ENCODE data around the gene OSBPL5. TPM values are rescaled to one million over a fixed set of nuclear protein-coding genes. Genes with fewer than 3 reads are reported as not detected.

The OSBPL5 gene
- total RNA-seq, 2 experiments from 2014 or later: 10.1 to 11.0 TPM

- DNase-seq (no peak), ATAC-seq (no peak)
- ChIA-PET POLR2A (no interaction called here), CTCF (no interaction called here)
- Mint-ChIP-seq H3K4me1 (ENCODE audit: low read depth) (no peaks in the 10 kb centered on the region), H3K9me3 (ENCODE audit: insufficient read depth) (no peaks in the 10 kb centered on the region), H3K27ac (no peak overlapping the region), H3K27me3 (ENCODE audit: low read depth) (no peaks in the 10 kb centered on the region), H3K4me3 (no peak overlapping the region), H3K36me3 (ENCODE audit: low read depth) (no peaks in the 10 kb centered on the region)
These were observed 31.3 kb upstream of the OSBPL5 start for GRCh38 chr11:3196161-3197043.

- ATAC-seq: no peak
- POLR2A ChIA-PET: no interaction called here
These were observed 30.4 kb upstream of the OSBPL5 start for GRCh38 chr11:3195251-3196160.

GRCh38 chr11:3194016-3194816 lies 29.1 kb upstream of the OSBPL5 start:
- Mint-ChIP-seq H3K9me3 (ENCODE audit: insufficient read depth) (no peaks in the 10 kb centered on the region), H3K4me1 (ENCODE audit: low read depth) (no peaks in the 10 kb centered on the region), H3K27me3 (ENCODE audit: low read depth) (no peaks in the 10 kb centered on the region), H3K27ac (no peak overlapping the region), H3K36me3 (ENCODE audit: low read depth) (no peaks in the 10 kb centered on the region), H3K4me3 (no peak overlapping the region)
- ATAC-seq (no peak), DNase-seq (no peak)
- CTCF ChIA-PET: no interaction called here
- POLR2A ChIA-PET: no interaction called here

More at GRCh38 chr11:3195251-3196160, 30.4 kb upstream of the OSBPL5 start:
- no peaks in the 10 kb centered on the region for H3K4me1 Mint-ChIP-seq (ENCODE audit: low read depth)
- no peaks in the 10 kb centered on the region for H3K27me3 Mint-ChIP-seq (ENCODE audit: low read depth)
- CTCF ChIA-PET: no interaction called here
- no peaks in the 10 kb centered on the region for H3K36me3 Mint-ChIP-seq (ENCODE audit: low read depth)
- no peak overlapping the region for H3K27ac Mint-ChIP-seq
- no peak overlapping the region for H3K4me3 Mint-ChIP-seq
- H3K9me3 Mint-ChIP-seq (ENCODE audit: insufficient read depth): no peaks in the 10 kb centered on the region
- no peak for DNase-seq

GRCh38 chr11:3193373-3194015 lies 28.4 kb upstream of the OSBPL5 start:
- CTCF ChIA-PET: no interaction called here
- Mint-ChIP-seq H3K36me3 (ENCODE audit: low read depth) (no peaks in the 10 kb centered on the region), H3K27ac (no peak overlapping the region), H3K4me3 (no peak overlapping the region), H3K27me3 (ENCODE audit: low read depth) (no peaks in the 10 kb centered on the region), H3K4me1 (ENCODE audit: low read depth) (no peaks in the 10 kb centered on the region), H3K9me3 (ENCODE audit: insufficient read depth) (no peaks in the 10 kb centered on the region)
- POLR2A ChIA-PET: no interaction called here
- DNase-seq: no peak
- ATAC-seq: no peak

- H3K36me3 Mint-ChIP-seq (ENCODE audit: low read depth): no peaks in the 10 kb centered on the region
- H3K9me3 Mint-ChIP-seq (ENCODE audit: insufficient read depth): no peaks in the 10 kb centered on the region
- ATAC-seq (no peak), DNase-seq (no peak)
- ChIA-PET POLR2A (no interaction called here), CTCF (no interaction called here)
- H3K27ac Mint-ChIP-seq: no peak overlapping the region
- no peaks in the 10 kb centered on the region for H3K27me3 Mint-ChIP-seq (ENCODE audit: low read depth)
- no peak overlapping the region for H3K4me3 Mint-ChIP-seq
- no peaks in the 10 kb centered on the region for H3K4me1 Mint-ChIP-seq (ENCODE audit: low read depth)
These were observed 27.6 kb upstream of the OSBPL5 start for GRCh38 chr11:3192511-3193372.

- H3K4me3 Mint-ChIP-seq: no peak overlapping the region
- no peaks in the 10 kb centered on the region for H3K27me3 Mint-ChIP-seq (ENCODE audit: low read depth)
- DNase-seq: no peak
- H3K27ac Mint-ChIP-seq: no peak overlapping the region
- ChIA-PET POLR2A (no interaction called here), CTCF (no interaction called here)
- no peaks in the 10 kb centered on the region for H3K4me1 Mint-ChIP-seq (ENCODE audit: low read depth)
- H3K36me3 Mint-ChIP-seq (ENCODE audit: low read depth): no peaks in the 10 kb centered on the region
- H3K9me3 Mint-ChIP-seq (ENCODE audit: insufficient read depth): no peaks in the 10 kb centered on the region
- no peak for ATAC-seq
These were observed 26.6 kb upstream of the OSBPL5 start for GRCh38 chr11:3191586-3192324.

GRCh38 chr11:3190600-3190999 lies 25.5 kb upstream of the OSBPL5 start:
- Mint-ChIP-seq H3K27me3 (ENCODE audit: low read depth) (no peaks in the 10 kb centered on the region), H3K27ac (no peak overlapping the region), H3K4me1 (ENCODE audit: low read depth) (no peaks in the 10 kb centered on the region), H3K4me3 (no peak overlapping the region), H3K9me3 (ENCODE audit: insufficient read depth) (no peaks in the 10 kb centered on the region), H3K36me3 (ENCODE audit: low read depth) (no peaks in the 10 kb centered on the region)
- CTCF ChIA-PET: no interaction called here
- no peak for DNase-seq
- no peak for ATAC-seq
- POLR2A ChIA-PET: no interaction called here

GRCh38 chr11:3189886-3190583 lies 24.9 kb upstream of the OSBPL5 start:
- ChIA-PET CTCF (no interaction called here), POLR2A (no interaction called here)
- no peaks in the 10 kb centered on the region for H3K27me3 Mint-ChIP-seq (ENCODE audit: low read depth)
- H3K4me1 Mint-ChIP-seq (ENCODE audit: low read depth): no peaks in the 10 kb centered on the region
- no peaks in the 10 kb centered on the region for H3K9me3 Mint-ChIP-seq (ENCODE audit: insufficient read depth)
- no peak for DNase-seq
- no peak overlapping the region for H3K4me3 Mint-ChIP-seq
- no peaks in the 10 kb centered on the region for H3K36me3 Mint-ChIP-seq (ENCODE audit: low read depth)
- ATAC-seq: no peak
- no peak overlapping the region for H3K27ac Mint-ChIP-seq

- CTCF ChIA-PET: no interaction called here
- Mint-ChIP-seq H3K27ac (no peak overlapping the region), H3K36me3 (ENCODE audit: low read depth) (no peaks in the 10 kb centered on the region), H3K27me3 (ENCODE audit: low read depth) (no peaks in the 10 kb centered on the region), H3K4me3 (no peak overlapping the region), H3K4me1 (ENCODE audit: low read depth) (no peaks in the 10 kb centered on the region), H3K9me3 (ENCODE audit: insufficient read depth) (no peaks in the 10 kb centered on the region)
- ATAC-seq: no peak
- DNase-seq: no peak
- POLR2A ChIA-PET: no interaction called here
These were observed 24.2 kb upstream of the OSBPL5 start for GRCh38 chr11:3189196-3189843.
